GM18861 (cell line): Measurements from ENCODE around the gene DNMT1.

Experiments
- ATAC-seq: cut with Tn5 transposase; IDR thresholded peaks from one replicate; pipeline ENCODE4 v1.9.1; 2021; ENCODE audit not compliant: unreplicated experiment

DNMT1 gene

DNA sequence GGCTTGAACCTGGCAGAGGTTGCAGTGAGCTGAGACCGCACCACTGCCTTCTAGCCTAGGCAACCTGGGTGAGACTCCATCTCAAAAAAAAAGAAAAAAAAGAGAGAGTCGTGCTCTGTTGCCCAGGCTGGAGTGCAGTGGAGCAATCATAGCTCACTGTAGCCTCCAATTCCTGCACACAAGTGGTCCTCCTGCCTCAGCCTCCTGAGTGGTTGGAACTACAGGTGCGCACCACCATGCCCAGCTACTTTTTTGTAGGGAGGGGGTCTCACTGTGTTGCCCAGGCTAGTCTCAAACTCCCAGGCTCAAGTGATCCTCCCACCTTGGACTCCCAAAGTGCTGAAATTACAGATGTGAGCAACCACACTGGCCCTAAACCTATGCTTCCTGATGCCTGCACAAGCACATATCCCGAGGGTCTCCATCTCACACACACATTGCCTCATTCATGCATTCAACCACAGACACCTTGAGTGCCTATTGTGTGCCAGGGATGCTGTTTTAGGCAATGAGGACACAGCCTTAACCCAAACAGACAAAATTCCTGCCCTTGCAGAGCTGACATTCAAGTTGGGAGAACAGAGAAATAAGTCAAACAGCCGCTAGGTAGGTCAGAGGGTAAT, 94.5 kb downstream of the DNMT1 start:
- no peak for ATAC-seq

DNA sequence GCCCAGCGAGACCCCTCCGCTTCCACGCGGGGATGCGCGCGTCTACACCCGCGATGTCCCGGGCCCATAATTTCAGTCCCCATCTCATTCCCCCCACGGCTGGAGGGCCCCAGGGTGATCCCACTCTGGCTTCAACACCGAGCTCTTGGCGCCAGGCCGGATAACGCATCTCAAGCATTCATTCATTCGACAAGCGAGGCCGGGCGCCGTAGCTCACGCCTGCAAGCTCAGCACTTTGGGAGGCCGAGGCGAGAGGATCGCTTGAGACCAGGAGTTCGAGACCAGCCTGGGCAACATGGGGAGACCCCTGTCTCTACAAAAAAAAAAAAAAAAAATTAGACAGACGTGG, 98.2 kb downstream of the DNMT1 start:
- ATAC-seq, result no peak

DNA sequence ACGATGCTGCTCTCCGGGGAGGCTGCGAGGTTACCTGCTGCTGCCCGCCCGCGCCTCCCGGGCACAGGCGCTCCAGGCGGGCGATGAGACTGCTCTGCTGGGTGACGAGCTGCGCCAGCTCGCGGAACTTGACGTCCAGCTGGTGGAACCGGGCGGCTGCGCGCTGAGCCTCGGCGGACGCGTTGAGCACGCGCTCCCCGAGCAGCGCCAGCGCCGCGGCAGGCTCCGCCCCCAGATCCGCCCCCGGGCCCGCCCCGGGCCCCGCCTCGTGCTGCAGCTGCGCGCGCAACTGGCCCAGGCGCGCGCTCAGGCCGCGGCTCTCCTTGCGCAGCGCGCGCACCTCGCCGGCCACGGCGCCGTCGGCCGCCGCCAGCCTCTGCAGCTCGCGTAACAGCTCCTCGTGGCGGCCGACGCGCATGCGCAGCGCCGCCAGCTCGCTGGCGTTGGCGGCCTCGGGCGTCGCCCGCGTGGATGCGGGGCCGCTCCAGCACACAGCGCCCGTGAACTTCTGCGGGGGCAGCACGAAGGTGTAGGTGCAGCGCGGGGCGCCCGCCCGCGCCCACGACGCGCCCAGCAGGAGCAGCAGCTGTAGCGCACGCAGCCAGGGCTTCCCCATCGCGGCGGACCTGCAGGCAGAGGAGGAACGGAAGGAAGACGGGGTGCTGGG, 98.7 kb downstream of the DNMT1 start:
- peak; percentile 67 for ATAC-seq

DNA sequence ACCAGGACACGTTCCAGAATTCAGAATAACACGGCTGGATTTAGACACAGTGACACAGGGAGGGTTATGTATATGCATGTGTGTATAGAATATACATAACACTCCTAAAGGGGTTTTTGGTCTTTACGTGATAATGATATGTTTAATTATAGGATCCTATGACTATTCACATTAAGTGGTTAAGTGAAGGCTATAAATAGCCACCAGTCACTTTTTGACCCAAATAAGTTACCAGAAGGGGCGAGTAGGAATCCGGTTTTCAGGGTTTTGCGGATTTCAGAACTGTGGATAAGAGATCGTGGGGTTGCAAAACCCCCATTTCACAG, 99.2 kb downstream of the DNMT1 start:
- no peak for ATAC-seq

DNA sequence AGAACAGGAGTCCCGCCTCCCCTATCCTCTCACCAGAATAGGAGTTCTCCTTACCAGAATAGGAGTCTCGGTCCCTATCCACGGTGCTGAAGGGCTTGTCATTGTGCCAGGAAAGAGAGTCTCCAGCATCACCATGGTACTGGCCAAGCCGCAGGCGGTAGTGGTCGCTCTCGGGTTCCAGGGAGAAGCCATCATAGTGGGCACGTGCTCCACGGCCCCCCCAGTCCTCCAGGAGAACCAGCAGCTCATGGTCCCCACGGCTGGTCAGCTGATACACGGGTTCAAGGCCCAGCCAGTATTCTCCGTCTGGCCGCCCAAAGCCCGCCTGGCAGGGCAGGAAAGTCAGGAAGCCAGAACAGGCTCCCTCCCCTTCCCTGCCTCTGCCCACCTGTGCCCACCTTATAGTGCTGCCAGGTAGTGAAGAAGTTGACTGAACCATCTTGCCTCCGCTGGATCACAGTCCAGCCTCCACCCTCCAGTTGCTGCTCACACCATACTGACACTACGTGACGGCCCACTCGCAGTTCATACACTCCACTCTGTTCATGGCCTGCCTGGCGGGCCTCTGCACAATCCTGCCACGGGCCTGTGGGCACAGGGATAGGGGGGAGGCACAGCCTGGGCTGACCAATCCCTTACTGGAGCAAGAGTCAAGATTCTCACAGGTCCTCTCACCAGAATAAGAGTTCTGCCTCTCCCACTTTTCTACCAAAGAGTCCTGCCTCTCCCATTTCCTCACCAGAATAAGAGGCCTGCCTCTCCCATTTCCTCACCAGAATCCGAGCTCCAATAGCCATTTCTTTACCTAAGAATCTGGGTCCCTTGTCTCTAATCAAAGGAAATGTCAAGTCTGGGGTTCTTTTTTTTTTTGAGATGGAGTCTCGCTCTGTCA, 101.2 kb downstream of the DNMT1 start:
- ATAC-seq, result no peak

DNA sequence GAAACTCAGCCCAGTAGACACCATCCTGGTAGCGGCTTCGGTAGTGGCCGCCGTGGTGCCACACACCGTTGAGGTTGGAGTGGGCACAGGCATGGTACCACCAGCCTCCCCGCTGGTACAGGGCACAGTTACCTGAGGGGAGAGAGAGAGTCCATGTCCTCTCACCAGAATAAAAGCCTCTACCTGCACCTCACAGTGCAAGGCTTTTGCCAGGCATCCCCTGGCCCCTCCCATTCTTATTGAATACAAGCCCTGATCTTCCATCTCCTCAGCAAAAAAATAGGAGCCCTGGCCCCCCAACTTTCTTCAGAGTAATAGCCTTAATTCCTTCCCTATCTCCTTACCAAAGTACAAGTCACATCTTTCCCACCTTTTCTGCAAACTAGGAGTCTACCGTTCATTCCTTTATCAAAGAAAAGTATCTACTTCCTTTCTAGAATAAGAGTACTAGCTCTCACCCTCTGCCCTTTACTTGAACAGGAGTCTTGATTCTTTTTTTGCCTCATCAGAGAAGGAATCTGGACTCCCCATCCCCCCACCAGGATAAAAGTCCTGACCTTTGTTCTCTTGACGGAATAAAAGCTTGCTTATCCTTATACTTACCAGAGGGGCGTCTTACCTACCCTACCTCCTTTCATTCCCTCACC, 102.0 kb downstream of the DNMT1 start:
- ATAC-seq, result no peak

DNA sequence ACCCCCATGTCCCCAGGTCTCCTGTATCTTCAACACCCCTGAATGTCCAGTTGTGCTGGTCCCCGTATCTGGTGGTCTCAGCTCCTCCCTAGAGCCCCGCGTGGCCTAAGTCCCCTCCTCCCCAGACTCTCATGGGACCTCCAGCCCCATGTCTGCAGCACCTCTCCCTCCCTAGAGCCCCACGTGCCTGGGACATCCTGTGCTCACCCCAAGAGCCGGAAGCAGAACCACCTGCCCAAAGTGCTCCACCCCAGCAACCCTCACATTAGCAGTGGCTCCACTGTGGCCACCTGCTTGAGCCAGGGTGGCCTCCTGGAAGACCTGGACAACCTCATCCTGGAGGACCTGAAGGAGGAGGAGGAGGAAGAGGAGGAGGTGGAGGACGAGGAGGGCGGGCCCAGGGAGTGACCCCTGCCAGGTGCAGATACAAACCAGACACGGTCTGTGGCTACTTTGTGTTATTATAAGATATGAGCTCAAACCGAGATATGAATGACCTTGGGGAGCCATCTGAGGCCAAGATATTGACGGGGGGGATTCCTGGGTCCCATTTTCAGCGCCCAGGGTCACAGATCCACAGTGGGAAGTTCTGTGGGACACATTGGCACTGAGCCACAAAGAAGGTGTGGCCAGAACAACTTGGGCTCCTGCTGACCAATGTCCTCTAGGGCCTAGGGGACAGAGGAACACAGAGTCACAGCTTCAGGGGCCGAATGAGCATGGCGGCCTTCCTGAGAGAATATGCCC, 102.7 kb downstream of the DNMT1 start:
- ATAC-seq, result no peak

DNA sequence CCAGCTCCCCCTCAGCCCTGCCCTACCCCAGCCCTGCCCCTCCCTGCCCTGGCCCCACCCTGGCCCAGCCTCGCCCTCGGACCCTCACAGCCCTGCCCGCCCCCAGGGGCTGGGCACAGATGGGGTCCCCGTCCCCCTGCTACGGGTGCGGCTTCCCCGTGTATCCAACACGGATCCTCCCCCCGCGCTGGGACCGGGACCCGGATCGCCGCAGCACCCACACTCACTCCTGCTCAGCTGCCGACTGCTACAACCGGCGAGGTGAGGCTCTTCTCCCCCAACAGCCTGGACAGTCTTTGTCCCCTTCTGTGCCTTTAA, 103.4 kb downstream of the DNMT1 start:
- no peak for ATAC-seq

DNA sequence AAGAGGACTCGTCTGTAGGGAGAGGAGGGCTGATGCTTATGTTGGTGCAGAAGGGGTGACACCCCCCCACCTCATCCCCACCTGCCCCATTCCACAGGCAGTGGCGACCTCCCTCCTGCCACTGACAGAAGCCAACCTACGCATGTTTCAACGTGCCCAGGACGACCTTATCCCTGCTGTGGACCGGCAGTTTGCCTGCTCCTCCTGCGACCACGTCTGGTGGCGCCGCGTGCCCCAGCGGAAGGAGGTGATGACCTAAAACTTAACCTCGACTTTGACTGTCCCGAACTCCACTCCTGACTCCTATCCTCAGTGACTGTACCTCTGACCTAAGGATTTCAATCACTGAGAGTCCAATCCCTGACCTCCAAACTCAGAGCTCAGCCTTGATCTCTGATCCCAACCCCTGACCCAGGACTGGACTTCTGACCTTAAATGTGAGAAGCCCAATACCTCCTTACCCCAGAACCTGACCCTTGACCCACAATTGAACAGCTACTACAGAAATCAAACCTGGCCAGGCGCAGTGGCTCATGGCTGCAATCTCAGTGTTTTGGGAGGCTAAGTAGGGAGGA, 104.9 kb downstream of the DNMT1 start:
- no peak for ATAC-seq

DNA sequence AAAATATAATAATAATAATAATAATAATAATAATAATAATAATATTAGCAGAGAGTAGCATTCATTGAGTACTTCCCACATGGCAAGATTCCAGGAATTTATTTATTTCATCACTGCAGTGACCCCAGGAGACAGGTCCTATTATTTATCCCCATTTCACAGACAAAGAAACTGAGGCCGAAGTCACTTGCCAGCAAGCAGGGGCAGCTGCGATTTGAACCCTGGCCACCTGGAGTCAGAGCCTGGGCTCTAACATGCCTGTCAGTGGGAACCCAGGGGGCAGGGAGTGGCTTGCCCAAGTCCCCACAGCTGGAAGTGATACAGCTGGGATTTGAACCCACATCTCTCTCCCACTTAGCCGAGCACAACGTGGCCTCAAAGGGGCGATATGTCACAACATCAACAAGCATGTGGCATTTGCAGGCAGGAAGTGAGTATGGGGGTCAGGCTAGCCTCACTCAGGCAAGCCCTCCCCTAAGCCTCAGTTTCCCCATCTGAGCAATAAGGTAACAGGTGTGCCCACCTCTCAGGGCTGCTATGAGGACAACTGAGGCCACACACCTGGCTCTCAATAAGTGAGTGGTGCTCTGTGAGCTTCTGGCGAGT, 105.7 kb downstream of the DNMT1 start:
- ATAC-seq, result no peak

DNA sequence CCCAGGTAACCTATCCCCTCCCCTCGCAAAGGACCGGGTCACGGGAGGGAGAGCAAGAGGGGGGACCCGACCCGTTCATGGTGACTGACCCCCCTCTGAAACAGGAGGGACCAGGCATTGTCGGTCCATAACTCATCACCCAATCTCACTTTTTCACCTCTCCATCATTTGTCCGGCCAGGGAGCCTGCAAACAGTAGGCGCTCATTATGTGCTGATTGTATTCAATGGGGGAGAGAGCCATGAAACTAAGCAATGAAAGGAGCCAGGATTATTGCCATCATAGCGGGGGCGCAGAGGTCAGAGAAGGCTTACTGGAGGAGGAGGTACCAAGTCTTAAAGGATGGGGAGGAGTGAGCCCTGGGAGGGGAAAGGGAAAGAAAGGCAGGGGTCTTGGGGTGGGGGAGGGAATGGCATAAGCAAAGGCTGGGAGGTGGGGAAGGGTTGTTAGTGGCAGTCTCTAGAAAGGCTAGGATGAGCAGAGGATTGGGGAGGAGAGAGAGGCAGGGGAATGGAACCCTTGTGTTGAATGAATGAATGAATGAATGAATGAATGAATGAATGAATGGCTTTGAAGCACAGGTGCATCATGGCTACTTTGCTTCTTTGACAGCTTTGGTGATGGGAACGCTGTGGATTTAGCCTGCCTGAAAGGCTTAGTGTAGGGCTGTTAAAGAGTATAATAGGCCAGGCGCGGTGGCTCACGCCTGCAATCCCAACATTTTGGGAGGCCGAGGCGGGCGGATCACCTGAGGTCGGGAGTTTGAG, 107.3 kb downstream of the DNMT1 start:
- no peak for ATAC-seq

DNA sequence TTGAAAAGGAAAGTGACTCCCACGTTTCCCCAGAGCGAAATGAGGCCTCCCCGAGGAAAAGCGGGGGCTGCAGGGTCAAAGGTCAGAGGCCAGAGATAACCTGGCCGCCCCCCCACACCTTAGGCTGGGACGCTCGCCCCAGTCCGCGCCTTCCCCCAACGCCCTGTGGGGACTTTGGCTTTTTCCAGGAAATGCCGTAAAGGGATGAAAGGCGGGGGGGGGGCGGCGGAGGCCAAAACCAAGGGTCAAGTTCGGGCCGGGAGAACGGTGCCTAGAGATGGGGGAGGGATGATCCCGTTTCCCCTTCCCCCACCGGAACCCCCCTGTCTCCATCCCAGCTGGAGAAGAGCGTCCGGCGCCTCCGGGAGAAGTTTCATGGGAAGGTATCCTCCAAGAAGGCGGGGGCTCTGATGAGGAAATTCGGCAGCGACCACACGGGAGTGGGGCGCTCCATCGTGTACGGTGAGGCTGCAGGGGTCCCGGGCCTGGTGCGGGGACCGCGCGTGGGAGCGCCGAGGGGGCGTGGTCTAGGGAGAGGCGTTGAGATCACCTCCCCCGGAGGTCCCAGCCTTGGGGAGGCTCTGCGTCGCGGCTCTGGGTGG, 108.1 kb downstream of the DNMT1 start:
- ATAC-seq, result no peak

DNA sequence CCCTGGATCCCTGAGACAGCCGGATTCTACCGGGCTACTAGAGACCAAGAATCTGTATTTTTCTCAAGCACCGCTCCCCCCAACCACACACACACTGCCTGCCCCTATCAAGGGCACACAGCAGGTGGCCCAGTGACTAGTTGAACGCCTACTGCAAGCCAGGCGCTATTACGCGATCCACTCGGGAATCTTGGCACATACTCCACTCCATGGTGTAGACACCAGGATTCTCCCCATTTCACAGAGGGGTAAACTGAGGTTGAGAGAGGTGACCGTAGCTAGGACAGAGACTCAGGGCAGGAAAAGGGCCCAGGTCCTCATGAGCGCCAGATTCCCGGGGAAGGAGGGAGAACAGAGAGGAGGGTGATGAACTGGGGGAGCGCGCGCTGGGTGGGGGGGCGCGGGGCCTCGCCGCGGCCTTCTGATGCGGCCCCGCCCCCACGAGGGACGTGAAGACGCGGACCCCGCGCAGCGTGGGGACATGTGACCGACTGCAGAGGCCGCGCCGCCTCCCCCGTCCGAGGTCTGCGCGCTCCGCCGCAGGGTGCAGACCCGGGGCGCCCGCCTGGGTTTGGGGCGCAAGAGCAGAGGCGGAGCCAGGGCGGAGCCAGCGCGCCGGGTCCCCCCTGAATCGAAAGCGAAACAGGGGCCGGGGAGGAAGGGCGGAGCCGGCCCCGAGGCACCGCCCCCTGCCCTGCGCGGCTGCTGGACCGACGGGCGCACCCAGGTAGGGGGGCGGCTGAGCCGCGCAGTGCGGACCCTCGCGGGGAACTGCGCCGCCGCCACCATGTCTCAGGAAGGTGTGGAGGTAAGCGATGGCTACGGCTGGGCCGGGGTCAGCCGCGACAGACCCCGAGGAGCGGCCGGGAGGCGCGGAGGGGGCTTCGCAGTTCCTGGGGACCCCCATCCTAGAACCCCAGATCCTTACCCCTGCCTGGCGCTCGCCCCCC, 108.8 kb downstream of the DNMT1 start, which contains the start of gene SHFL:
Gene SHFL, plus strand, starts transcription at position 677 of the 950 bp plus-strand sequence. Its CDS starts 111 bp downstream, at position 788.
- peak; percentile 68 for ATAC-seq

DNA sequence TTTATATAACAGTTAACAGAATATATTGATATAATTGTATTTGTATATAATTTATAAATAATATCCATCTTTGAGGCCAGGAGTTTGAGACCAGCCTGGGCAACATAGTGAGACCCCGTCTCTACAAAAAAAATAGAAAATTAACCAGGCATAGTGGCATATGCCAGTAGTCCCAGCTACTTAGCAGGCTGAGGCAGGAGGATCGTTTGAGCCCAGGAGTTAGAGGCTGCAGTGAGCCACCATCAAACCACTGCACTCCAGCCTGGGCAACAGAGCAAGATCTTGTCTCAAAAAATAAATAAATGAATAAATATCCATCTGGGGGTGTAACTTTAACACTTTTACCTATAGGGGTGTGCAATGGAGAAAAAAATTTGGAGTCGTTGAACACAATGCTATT, 110.0 kb downstream of the DNMT1 start:
- ATAC-seq, result no peak

DNA sequence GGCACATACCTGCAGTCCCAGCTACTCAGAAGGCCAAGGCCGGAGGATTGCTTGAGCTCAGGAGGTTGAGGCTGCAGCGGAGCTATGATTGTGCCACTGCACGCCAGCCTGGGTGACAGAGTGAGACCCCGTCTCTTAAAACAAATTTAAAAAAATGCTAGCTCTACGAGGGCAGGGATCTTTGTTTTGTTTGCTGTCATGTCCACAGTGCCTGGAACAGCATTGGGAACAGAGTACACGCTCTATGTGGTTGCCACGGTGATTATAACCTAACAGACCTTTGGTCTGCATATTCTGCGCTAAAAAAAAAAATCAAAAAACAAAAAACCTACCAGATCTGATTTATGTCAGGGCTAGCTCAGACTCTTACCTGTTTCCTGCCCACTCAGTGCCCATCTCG, 110.8 kb downstream of the DNMT1 start:
- no peak for ATAC-seq
